OCI-LY1 (cell line): ENCODE measurements around the gene CSNK1D.

Experiments
- H2AFZ ChIP-seq: fragments of 200-600 bp; sonication (generic), shearing (Covaris generic); 2 replicates; pipeline ENCODE4 v1.6.0; 2014; ENCODE audit warnings: antibody characterized with exemption, mild to moderate bottlenecking, low read length
- H3F3A ChIP-seq: fragments of 200-600 bp; sonication (generic), shearing (Covaris generic); 2 replicates; pipeline ENCODE4 v1.6.0; 2014; ENCODE audit warnings: mild to moderate bottlenecking, antibody characterized with exemption, low read length, moderate library complexity; ENCODE audit not compliant: insufficient read depth
- H3K27ac ChIP-seq: fragments of 200-600 bp; sonication (generic); 2 replicates; pipeline ENCODE4 v1.5.1; 2014; ENCODE audit warnings: low read length, mixed run types, mild to moderate bottlenecking, low read depth; ENCODE audit not compliant: poor library complexity, severe bottlenecking
- H3K27me3 ChIP-seq: fragments of 200-600 bp; sonication (generic); 2 replicates; pipeline ENCODE4 v1.6.0; 2014; ENCODE audit warnings: antibody characterized with exemption, mild to moderate bottlenecking, low read length, moderate library complexity; ENCODE audit not compliant: insufficient read depth
- H3K36me3 ChIP-seq: fragments of 200-600 bp; sonication (generic); 2 replicates; pipeline ENCODE4 v1.6.1; 2014; ENCODE audit warnings: mild to moderate bottlenecking, antibody characterized with exemption, low read length, moderate library complexity, mixed read lengths; ENCODE audit not compliant: insufficient read depth
- H3K4me1 ChIP-seq: fragments of 200-600 bp; sonication (generic); 2 replicates; pipeline ENCODE4 v1.5.1; 2014; ENCODE audit warnings: mild to moderate bottlenecking, low read length, moderate library complexity; ENCODE audit not compliant: insufficient read depth, severe bottlenecking
- H3K4me2 ChIP-seq: fragments of 200-600 bp; sonication (generic), shearing (Covaris generic); 2 replicates; pipeline ENCODE4 v1.6.1; 2014; ENCODE audit warnings: low read length
- H3K4me3 ChIP-seq: fragments of 200-600 bp; sonication (generic); 2 replicates; pipeline ENCODE4 v1.5.1; 2014; ENCODE audit warnings: low read length, low read depth, mild to moderate bottlenecking, mixed read lengths; ENCODE audit not compliant: poor library complexity, severe bottlenecking
- H3K79me2 ChIP-seq: fragments of 200-600 bp; shearing (Covaris generic); 2 replicates; pipeline ENCODE4 v1.6.1; 2016; ENCODE audit warnings: mixed run types, low read length, mixed read lengths; ENCODE audit not compliant: insufficient read depth
- H3K9ac ChIP-seq: fragments of 200-600 bp; sonication (generic), shearing (Covaris generic); 2 replicates; pipeline ENCODE4 v1.6.1; 2014; ENCODE audit warnings: mild to moderate bottlenecking, low read length, mixed read lengths
- H3K9me2 ChIP-seq: fragments of 200-600 bp; sonication (generic), shearing (Covaris generic); 2 replicates; pipeline ENCODE4 v1.6.1; 2014; ENCODE audit warnings: low read depth, mild to moderate bottlenecking, low read length, mixed read lengths
- H3K9me3 ChIP-seq: fragments of 200-600 bp; shearing (Covaris generic); 2 replicates; pipeline ENCODE4 v1.6.1; 2014; ENCODE audit warnings: low read length, mixed read lengths
- H4K20me1 ChIP-seq: fragments of 200-600 bp; sonication (generic), shearing (Covaris generic); 2 replicates; pipeline ENCODE4 v1.6.0; 2016; ENCODE audit warnings: mild to moderate bottlenecking, low read length; ENCODE audit not compliant: insufficient read depth
- EZH2 ChIP-seq: fragments of 200-600 bp; sonication (generic), shearing (Covaris generic); IDR thresholded peaks from 2 replicates; pipeline ENCODE4 v1.8.0; 2017; ENCODE audit warnings: borderline replicate concordance, mixed run types, mild to moderate bottlenecking, antibody characterized with exemption, low read length, moderate library complexity, mixed read lengths
- TF ChIP-seq, protein P1 (sequence below): fragments of 200-600 bp; sonication (generic), shearing (Covaris generic); IDR thresholded peaks from 2 replicates; pipeline ENCODE4 v1.5.1; 2017; ENCODE audit warnings: mild to moderate bottlenecking, antibody characterized with exemption, low read length, moderate library complexity, mixed read lengths

CSNK1D gene

DNA sequence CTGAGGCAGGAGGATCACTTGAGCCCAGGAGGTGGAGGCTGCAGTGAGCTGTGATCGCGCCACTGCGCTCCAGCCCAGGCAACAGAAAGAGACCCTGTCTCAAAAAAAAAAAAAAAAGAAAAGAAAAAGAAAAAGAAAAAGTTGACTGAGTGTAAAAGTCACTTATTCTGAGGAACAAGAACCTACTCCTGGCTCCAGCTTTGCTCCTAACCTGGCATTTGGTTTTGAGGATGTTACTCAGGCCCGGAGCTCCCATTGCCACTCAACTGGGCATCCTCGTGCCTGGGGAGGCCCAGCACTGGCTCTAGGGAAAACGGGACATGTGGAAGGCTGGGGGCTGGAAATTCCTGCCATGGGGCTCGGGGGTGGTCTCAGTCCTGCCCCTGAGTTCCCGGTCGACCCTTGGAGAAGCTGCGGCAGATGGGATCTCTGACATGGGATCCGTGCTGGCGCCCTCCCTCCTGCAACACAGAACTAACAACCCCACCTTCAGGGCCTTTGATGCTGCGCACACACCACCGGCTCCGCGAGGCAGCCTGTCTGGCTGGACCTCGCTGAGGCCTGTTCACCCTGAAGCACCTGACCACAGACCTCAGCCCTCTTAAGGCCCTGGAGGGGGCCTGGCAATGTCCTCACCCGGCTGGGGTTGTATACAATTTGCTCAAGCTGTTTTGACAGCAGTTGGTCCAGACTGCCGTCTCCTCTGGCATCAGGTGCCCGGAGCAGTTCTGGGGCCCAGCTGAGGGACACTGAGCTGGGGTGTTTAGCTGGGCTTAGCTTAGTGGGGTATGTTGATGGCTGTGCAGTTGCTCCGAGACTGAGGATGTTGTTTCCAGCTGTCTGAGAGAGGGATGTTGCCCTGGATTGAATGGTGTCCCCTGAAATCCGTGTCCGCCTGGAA, 31.6 kb upstream of the CSNK1D start:
- Histone ChIP-seq H3K4me1 (no peaks in the 10 kb centered on the region), H3K9ac (no peak overlapping the region)

DNA sequence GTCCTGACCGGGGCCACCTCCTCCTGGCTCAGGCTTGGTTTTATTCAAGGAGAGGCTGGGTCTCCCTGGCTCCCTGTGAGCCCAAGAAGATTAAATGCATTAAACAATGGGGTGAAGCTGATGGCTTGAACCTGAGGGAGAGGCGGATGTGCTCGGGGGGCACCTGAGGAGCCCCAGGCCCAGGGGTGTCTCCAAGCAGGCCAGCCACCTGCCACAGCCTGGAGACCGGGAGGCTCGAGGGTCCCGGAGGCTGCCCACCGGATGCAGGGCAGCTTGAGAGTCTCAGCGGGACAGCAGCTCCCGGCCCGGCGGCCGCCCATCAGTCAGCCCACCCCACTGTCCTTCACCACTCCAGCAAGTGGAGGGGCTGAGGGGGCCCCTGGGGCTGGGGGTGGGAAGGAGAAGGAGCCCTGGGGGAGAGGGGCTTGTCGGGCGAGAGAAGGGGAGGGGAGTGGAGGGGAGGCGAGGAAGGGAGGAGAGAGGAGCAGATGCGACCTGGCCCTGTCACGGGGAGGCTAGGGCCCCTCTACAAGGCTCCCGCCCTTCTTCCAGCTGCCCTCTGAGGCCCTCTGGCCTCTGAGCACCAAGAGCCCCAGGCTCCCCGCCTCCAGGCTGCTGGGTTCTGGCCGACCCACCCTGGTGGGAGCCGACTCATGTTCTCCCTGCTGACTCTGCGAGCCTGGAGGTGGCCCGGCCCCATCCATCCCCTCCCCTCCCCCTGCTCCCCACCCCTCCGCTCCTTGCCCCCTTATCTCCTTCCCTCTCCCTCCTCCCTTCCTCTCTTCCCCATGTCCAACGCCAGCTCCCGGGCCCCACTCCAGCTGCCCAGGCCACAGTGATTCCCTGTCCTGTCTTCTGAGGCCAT, 30.7 kb upstream of the CSNK1D start:
- peaks cover 2% of the 10 kb centered on the region for H3K4me1 ChIP-seq
- H3K9ac ChIP-seq: no peak overlapping the region
- H3K4me2 ChIP-seq: no peak overlapping the region
- peaks cover 12% of the 10 kb centered on the region; the same call in 1 of the 2 replicates for H3K27me3 ChIP-seq
- H2AFZ ChIP-seq: no peak overlapping the region
- H3K4me3 ChIP-seq: no peak overlapping the region
- no peaks in the 10 kb centered on the region for H3K79me2 ChIP-seq
- TF ChIP-seq, protein P1, sequence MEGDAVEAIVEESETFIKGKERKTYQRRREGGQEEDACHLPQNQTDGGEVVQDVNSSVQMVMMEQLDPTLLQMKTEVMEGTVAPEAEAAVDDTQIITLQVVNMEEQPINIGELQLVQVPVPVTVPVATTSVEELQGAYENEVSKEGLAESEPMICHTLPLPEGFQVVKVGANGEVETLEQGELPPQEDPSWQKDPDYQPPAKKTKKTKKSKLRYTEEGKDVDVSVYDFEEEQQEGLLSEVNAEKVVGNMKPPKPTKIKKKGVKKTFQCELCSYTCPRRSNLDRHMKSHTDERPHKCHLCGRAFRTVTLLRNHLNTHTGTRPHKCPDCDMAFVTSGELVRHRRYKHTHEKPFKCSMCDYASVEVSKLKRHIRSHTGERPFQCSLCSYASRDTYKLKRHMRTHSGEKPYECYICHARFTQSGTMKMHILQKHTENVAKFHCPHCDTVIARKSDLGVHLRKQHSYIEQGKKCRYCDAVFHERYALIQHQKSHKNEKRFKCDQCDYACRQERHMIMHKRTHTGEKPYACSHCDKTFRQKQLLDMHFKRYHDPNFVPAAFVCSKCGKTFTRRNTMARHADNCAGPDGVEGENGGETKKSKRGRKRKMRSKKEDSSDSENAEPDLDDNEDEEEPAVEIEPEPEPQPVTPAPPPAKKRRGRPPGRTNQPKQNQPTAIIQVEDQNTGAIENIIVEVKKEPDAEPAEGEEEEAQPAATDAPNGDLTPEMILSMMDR: no peak
- no peak for TF ChIP-seq EZH2
- no peaks in the 10 kb centered on the region for H3K9me3 ChIP-seq
- no peaks in the 10 kb centered on the region for H4K20me1 ChIP-seq
- no peaks in the 10 kb centered on the region for H3K36me3 ChIP-seq
- H3K9me2 ChIP-seq: no peaks in the 10 kb centered on the region
- no peaks in the 10 kb centered on the region for H3F3A ChIP-seq
- no peak overlapping the region for H3K27ac ChIP-seq

More for the DNA sequence above, 31.6 kb upstream of the CSNK1D start:
- Histone ChIP-seq H3K9me3 (no peaks in the 10 kb centered on the region), H3K36me3 (no peaks in the 10 kb centered on the region), H3K4me2 (no peak overlapping the region), H3K9me2 (no peaks in the 10 kb centered on the region), H3K4me3 (no peak overlapping the region), H4K20me1 (no peaks in the 10 kb centered on the region), H3K79me2 (no peaks in the 10 kb centered on the region), H3K27ac (no peak overlapping the region), H3K27me3 (peaks cover 12% of the 10 kb centered on the region; the same call in 1 of the 2 replicates), H3F3A (no peaks in the 10 kb centered on the region), H2AFZ (no peak overlapping the region)
- TF ChIP-seq, protein P1: no peak
- TF ChIP-seq EZH2: no peak

DNA sequence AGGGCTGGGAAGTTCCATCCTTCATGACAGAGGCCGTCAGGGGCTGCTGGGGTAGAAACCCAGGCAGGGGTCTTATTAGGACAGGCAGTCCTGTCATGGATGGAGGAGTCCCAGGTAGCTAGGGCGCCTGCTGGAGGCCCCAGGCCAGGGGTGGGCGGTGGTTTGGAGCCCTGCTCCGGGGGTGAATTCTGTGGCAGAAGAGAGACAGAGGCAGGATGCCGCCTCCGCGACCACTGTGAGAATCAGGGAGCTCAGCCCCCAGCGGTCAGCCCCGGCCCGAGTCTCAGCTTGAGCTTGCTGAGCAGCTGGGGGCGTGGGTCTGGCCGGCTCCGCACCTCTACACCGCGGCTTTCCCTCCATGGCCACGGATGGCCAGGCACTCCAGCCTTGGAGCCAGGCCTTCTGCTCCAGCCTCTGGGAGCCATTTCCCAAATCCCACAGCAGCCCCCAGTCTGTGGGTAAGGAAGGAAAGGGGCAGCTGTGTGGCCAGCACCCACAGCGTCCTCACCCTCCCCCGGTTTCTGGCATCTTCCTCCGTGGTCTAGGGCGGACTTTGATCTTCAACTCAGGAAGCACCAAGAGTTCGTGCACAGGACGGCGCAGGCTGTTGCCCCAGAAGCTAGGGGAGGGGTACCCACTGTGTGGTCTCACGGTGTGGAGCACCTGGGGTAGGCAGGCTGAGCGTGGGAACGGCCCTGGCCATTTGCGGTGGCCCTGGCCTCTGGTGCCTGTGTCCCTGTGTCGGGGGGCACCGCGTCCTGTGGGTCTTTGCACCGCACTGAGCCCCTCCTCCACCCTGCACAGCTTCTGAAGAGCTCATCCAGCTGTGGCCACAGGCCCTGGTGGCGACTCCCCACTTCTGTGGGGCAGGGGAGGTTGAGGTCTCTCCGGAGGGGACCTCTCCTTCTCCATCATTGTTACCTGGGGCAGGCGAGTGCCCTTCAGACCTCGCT, 29.8 kb upstream of the CSNK1D start:
- no peaks in the 10 kb centered on the region for H3K36me3 ChIP-seq
- no peaks in the 10 kb centered on the region for H4K20me1 ChIP-seq
- peaks cover 11% of the 10 kb centered on the region for H3K4me1 ChIP-seq
- no peak overlapping the region for H3K9ac ChIP-seq
- H3K4me3 ChIP-seq: no peak overlapping the region
- H3K27me3 ChIP-seq: peaks cover 12% of the 10 kb centered on the region; the same call in 1 of the 2 replicates
- H3K79me2 ChIP-seq: no peaks in the 10 kb centered on the region
- H3K27ac ChIP-seq: no peak overlapping the region
- no peaks in the 10 kb centered on the region for H3F3A ChIP-seq
- H3K9me3 ChIP-seq: no peaks in the 10 kb centered on the region
- H3K4me2 ChIP-seq: no peak overlapping the region
- H2AFZ ChIP-seq: no peak overlapping the region
- H3K9me2 ChIP-seq: no peaks in the 10 kb centered on the region
- TF ChIP-seq, protein P1: no peak
- no peak for TF ChIP-seq EZH2
